Upper lobe of right lung (tissue), 1 donor: Measurements from ENCODE around the gene NUDCD2. TPM values are rescaled to one million over a fixed set of nuclear protein-coding genes. Genes with fewer than 3 reads are reported as not detected.
"Not testable (repeated sequence)": the region's sequence is repeated elsewhere in the genome, so short reads cannot be mapped to it uniquely, and the experiment has no call there.

Experiments
- ATAC-seq: fragments of 200-7000 bp; cut with Tn5 transposase; one replicate; pipeline ENCODE4 v1.9.1; 2020; ENCODE audit warnings: mild to moderate bottlenecking, moderate library complexity
- DNase-seq: peaks from one replicate; pipeline ENCODE4 v3.0.0-alpha.2; 2020
- H3K27ac ChIP-seq: fragments of 200-600 bp; one replicate; pipeline ENCODE4 v1.8.0; 2022
- H3K27me3 ChIP-seq: fragments of 200-600 bp; one replicate; pipeline ENCODE4 v1.8.0; 2022; ENCODE audit warnings: mild to moderate bottlenecking
- H3K36me3 ChIP-seq: fragments of 200-600 bp; one replicate; pipeline ENCODE4 v1.8.0; 2022
- H3K4me1 ChIP-seq: fragments of 200-600 bp; one replicate; pipeline ENCODE4 v1.8.0; 2022
- H3K4me3 ChIP-seq: fragments of 200-600 bp; one replicate; pipeline ENCODE4 v1.8.0; 2022; ENCODE audit warnings: mild to moderate bottlenecking
- H3K9me3 ChIP-seq: fragments of 200-600 bp; one replicate; pipeline ENCODE4 v1.8.0; 2022
- CTCF ChIP-seq: fragments of 200-600 bp; IDR thresholded peaks from one replicate; pipeline ENCODE4 v1.8.0; 2022; ENCODE audit warnings: antibody characterized with exemption
- intact Hi-C: fragments of 100-400 bp; cut with DNase I; formaldehyde crosslinking; loops from one replicate; pipeline ENCODE4 v1.11.0; 2022
- total RNA-seq: library from RNA; stranded (reverse); fragmentation: NEBNext Ultra II Directional; extraction: Animal tissue kit (Norgen Biotek cat#: 25700); gene quantifications from one replicate; pipeline ENCODE4 v1.2.1, GENCODE V29; 2021
- donor health status: DM: no; HTN: yes; CAD: no; lungs with severe emphysema.

The NUDCD2 gene
- total RNA-seq, 1 donor from 2014 or later = 21.8 TPM

GRCh38 chr5:163456029-163456589, 3.8 kb downstream of the NUDCD2 start:
- no peak for ATAC-seq
- Histone ChIP-seq H3K27me3 (no peaks in the 10 kb centered on the region), H3K36me3 (peaks cover 41% of the 10 kb centered on the region), H3K9me3 (no peaks in the 10 kb centered on the region), H3K4me3 (no peak overlapping the region), H3K4me1 (peaks cover 19% of the 10 kb centered on the region), H3K27ac (no peak overlapping the region)
- TF ChIP-seq CTCF = no peak
- DNase-seq = no peak
- intact Hi-C loops = no loop called here

GRCh38 chr5:163455406-163455805, 4.5 kb downstream of the NUDCD2 start:
- H3K27ac ChIP-seq, DNase-seq, H3K27me3 ChIP-seq, ATAC-seq, H3K4me3 ChIP-seq, intact Hi-C loops, H3K9me3 ChIP-seq: not testable (repeated sequence)
- peaks cover 14% of the 10 kb centered on the region for H3K4me1 ChIP-seq
- H3K36me3 ChIP-seq = peaks cover 41% of the 10 kb centered on the region

GRCh38 chr5:163453705-163454104, 6.2 kb downstream of the NUDCD2 start:
- peaks cover 49% of the 10 kb centered on the region for H3K36me3 ChIP-seq
- no peak overlapping the region for H3K4me3 ChIP-seq
- no peaks in the 10 kb centered on the region for H3K9me3 ChIP-seq
- no peak for ATAC-seq
- TF ChIP-seq CTCF = no peak
- H3K27me3 ChIP-seq = no peaks in the 10 kb centered on the region
- no peak overlapping the region for H3K27ac ChIP-seq
- intact Hi-C loops = no loop called here
- peaks cover 9% of the 10 kb centered on the region for H3K4me1 ChIP-seq
- DNase-seq = no peak

GRCh38 chr5:163451489-163451888, 8.4 kb downstream of the NUDCD2 start:
- intact Hi-C loops = no loop called here
- peaks cover 71% of the 10 kb centered on the region for H3K36me3 ChIP-seq

GRCh38 chr5:163448491-163448890, 11.4 kb downstream of the NUDCD2 start:
- Histone ChIP-seq H3K4me1 (no peaks in the 10 kb centered on the region), H3K4me3 (no peak overlapping the region), H3K9me3 (no peaks in the 10 kb centered on the region), H3K27ac (no peak overlapping the region), H3K36me3 (peaks cover 72% of the 10 kb centered on the region), H3K27me3 (no peaks in the 10 kb centered on the region)
- DNase-seq (no peak), ATAC-seq (no peak)
- intact Hi-C loops = no loop called here
- TF ChIP-seq CTCF = no peak

More at GRCh38 chr5:163451489-163451888, 8.4 kb downstream of the NUDCD2 start:
- H3K4me1 ChIP-seq = no peaks in the 10 kb centered on the region
- no peak for TF ChIP-seq CTCF
- no peaks in the 10 kb centered on the region for H3K9me3 ChIP-seq
- no peak overlapping the region for H3K4me3 ChIP-seq
- ATAC-seq (no peak), DNase-seq (no peak)
- H3K27me3 ChIP-seq = no peaks in the 10 kb centered on the region
- no peak overlapping the region for H3K27ac ChIP-seq

- no peak for TF ChIP-seq CTCF
- peaks cover 72% of the 10 kb centered on the region for H3K36me3 ChIP-seq
- no peak for ATAC-seq
Observed at GRCh38 chr5:163447875-163448274, 12.0 kb downstream of the NUDCD2 start.

More at GRCh38 chr5:163447875-163448274, 12.0 kb downstream of the NUDCD2 start:
- H3K4me1 ChIP-seq = no peaks in the 10 kb centered on the region
- H3K4me3 ChIP-seq = no peak overlapping the region
- intact Hi-C loops = no loop called here
- no peak overlapping the region for H3K27ac ChIP-seq
- no peaks in the 10 kb centered on the region for H3K27me3 ChIP-seq
- H3K9me3 ChIP-seq = no peaks in the 10 kb centered on the region
- DNase-seq = no peak
